ENCODE measurements around the gene TIGD3. TPM values are rescaled to one million over a fixed set of nuclear protein-coding genes. Genes with fewer than 3 reads are reported as not detected.

TIGD3 gene
- total and polyA plus RNA-seq, 2 of the 13 experiments (the other 11 are each of a cell fraction or from before 2014, with no cell fraction given), result 0.49 to 4.9 TPM

DNA sequence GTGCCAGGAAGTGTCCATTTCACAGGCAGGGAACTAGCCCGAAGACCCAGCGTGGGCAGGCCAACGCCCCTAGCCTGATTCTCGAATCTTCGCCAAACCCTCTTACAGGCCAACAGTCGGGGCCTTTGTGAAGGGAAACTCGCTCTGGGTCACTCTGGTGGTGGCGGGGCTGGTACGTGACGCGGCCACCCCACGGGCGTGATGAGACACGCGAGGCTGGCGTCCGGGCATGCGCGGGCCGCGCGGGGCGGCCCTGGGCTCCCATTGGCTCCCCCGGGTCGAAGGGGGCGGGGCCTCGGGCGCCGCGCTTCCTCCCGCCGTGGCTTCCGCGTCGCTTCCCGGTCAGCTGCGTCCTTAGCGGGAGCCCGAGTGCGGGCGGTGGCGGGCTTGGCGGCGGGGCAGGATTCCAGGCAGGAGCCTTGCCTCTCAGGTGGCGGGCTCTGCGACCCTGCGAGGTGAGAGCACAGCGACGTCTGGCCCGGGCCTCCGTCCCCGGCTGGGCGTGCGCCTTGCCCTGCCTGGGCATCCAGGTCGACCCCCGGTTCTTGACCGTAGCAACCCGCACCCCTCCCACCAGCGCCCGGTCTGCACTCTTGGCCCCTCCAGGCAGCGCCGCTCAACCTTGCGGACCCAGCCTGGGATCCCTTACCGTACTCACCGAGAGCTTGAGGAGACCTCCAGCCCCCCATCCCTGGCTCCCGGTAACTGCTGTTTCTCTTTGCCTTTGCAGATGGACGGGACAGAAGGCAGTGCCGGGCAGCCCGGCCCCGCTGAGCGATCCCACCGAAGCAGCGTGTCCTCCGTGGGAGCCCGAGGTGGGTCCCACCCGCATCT, 32.0 kb downstream of the TIGD3 start, which contains the start of gene FRMD8 (continued):
- TF ChIP-seq, protein P1, sequence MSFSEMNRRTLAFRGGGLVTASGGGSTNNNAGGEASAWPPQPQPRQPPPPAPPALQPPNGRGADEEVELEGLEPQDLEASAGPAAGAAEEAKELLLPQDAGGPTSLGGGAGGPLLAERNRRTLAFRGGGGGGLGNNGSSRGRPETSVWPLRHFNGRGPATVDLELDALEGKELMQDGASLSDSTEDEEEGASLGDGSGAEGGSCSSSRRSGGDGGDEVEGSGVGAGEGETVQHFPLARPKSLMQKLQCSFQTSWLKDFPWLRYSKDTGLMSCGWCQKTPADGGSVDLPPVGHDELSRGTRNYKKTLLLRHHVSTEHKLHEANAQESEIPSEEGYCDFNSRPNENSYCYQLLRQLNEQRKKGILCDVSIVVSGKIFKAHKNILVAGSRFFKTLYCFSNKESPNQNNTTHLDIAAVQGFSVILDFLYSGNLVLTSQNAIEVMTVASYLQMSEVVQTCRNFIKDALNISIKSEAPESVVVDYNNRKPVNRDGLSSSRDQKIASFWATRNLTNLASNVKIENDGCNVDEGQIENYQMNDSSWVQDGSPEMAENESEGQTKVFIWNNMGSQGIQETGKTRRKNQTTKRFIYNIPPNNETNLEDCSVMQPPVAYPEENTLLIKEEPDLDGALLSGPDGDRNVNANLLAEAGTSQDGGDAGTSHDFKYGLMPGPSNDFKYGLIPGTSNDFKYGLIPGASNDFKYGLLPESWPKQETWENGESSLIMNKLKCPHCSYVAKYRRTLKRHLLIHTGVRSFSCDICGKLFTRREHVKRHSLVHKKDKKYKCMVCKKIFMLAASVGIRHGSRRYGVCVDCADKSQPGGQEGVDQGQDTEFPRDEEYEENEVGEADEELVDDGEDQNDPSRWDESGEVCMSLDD (CRISPR knock-in tag; IDR thresholded peaks at IDR 0.05; ENCODE audit: borderline replicate concordance), result no peak
- TF ChIP-seq FOXP1 (IDR thresholded peaks at IDR 0.05) (no peak), FOXP1 (CRISPR knock-in tag; IDR thresholded peaks at IDR 0.05) (no peak), ZNF337 (CRISPR knock-in tag; IDR thresholded peaks at IDR 0.05; ENCODE audit: borderline replicate concordance, low read depth) (no peak), ZNF670 (CRISPR knock-in tag; IDR thresholded peaks at IDR 0.05; ENCODE audit: borderline replicate concordance) (no peak), HCFC1 (IDR thresholded peaks at IDR 0.05; ENCODE audit: low read depth, low read length) (no peak), ZFP90 (CRISPR knock-in tag; IDR thresholded peaks at IDR 0.05; ENCODE audit: borderline replicate concordance) (no peak; the same call in 1 of the 2 replicates), ERF (CRISPR knock-in tag; IDR thresholded peaks at IDR 0.05) (no peak; the same call in 1 of the 2 replicates), SP4 (CRISPR knock-in tag; IDR thresholded peaks at IDR 0.05) (peak; percentile 63; the same call in 1 of the 2 replicates), FOXJ3 (CRISPR knock-in tag; IDR thresholded peaks at IDR 0.05; ENCODE audit: borderline replicate concordance) (no peak), ZNF17 (CRISPR knock-in tag; IDR thresholded peaks at IDR 0.05) (no peak), ZNF883 (CRISPR knock-in tag; IDR thresholded peaks at IDR 0.05; ENCODE audit: not compliant biosample characterization) (peak; percentile 86)
- TF ChIP-seq, protein P2, sequence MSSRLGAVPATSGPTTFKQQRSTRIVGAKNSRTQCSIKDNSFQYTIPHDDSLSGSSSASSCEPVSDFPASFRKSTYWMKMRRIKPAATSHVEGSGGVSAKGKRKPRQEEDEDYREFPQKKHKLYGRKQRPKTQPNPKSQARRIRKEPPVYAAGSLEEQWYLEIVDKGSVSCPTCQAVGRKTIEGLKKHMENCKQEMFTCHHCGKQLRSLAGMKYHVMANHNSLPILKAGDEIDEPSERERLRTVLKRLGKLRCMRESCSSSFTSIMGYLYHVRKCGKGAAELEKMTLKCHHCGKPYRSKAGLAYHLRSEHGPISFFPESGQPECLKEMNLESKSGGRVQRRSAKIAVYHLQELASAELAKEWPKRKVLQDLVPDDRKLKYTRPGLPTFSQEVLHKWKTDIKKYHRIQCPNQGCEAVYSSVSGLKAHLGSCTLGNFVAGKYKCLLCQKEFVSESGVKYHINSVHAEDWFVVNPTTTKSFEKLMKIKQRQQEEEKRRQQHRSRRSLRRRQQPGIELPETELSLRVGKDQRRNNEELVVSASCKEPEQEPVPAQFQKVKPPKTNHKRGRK (CRISPR knock-in tag; IDR thresholded peaks at IDR 0.05), result no peak
- TF ChIP-seq, protein P3, sequence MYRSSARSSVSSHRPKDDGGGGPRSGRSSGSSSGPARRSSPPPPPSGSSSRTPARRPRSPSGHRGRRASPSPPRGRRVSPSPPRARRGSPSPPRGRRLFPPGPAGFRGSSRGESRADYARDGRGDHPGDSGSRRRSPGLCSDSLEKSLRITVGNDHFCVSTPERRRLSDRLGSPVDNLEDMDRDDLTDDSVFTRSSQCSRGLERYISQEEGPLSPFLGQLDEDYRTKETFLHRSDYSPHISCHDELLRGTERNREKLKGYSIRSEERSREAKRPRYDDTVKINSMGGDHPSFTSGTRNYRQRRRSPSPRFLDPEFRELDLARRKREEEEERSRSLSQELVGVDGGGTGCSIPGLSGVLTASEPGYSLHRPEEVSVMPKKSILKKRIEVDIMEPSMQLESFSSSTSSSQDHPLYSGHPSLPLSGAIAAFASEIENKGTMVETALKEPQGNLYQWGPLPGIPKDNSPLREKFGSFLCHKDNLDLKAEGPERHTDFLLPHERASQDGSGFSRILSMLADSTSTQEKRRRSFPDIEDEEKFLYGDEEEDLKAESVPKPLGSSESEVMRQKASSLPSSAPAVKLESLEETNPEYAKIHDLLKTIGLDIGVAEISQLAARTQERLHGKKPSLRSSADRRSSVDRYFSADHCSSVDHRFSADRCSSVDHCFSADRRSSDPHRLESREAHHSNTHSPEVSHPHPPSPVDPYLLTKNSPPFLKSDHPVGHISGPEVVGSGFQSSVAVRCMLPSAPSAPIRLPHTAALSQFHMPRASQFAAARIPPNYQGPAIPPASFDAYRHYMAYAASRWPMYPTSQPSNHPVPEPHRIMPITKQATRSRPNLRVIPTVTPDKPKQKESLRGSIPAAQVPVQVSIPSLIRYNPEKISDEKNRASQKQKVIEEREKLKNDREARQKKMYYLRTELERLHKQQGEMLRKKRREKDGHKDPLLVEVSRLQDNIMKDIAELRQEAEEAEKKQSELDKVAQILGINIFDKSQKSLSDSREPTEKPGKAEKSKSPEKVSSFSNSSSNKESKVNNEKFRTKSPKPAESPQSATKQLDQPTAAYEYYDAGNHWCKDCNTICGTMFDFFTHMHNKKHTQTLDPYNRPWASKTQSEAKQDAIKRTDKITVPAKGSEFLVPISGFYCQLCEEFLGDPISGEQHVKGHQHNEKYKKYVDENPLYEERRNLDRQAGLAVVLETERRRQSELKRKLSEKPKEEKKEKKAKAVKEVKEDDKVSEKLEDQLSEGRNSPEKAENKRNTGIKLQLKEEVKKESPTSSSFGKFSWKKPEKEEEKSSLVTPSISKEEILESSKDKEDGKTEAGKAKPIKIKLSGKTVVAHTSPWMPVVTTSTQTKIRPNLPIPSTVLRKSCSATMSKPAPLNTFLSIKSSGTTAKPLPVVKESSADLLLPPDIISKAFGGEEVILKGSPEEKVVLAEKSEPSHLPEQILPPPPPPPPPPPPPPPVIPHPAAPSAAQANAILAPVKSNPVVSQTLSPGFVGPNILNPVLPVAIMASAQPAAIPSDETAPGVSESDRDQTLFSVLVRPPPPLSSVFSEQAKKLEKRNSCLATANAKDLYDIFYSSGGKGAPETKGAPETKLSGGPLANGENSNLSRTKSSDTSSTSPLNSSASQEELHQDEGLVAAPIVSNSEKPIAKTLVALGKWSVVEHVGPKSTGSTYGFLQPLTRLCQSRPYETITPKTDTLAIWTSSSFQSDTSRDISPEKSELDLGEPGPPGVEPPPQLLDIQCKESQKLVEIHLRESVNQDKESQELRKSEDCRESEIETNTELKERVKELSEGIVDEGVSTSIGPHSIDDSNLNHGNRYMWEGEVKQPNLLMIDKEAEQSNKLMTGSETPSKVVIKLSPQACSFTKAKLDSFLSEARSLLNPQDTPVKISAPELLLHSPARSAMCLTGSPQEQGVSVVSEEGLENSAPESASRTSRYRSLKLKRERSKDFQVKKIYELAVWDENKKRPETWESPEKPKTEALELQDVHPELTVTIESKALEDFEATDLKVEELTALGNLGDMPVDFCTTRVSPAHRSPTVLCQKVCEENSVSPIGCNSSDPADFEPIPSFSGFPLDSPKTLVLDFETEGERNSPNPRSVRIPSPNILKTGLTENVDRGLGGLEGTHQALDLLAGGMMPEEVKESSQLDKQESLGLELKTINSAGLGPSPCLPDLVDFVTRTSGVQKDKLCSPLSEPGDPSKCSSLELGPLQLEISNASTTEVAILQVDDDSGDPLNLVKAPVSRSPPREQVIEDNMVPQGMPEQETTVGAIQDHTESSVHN (CRISPR knock-in tag; IDR thresholded peaks at IDR 0.05), result peak; percentile 58
- TF ChIP-seq, protein P4, sequence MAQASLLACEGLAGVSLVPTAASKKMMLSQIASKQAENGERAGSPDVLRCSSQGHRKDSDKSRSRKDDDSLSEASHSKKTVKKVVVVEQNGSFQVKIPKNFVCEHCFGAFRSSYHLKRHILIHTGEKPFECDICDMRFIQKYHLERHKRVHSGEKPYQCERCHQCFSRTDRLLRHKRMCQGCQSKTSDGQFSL (CRISPR knock-in tag; IDR thresholded peaks at IDR 0.05), result no peak
